SK-N-SH (cell line): ENCODE measurements around the gene GATA3.

ENCODE experiments used
- EP300 ChIP-seq, 2 experiments: IDR thresholded peaks; 2 replicates each; pipeline versions ENCODE4 v1.4.0 to v1.6.1; 2012; ENCODE audit warnings: borderline replicate concordance in 1 of 2, low read depth in 1 of 2, low read length in 1 of 2
- GABPA ChIP-seq: IDR thresholded peaks from 2 replicates; pipeline ENCODE4 v1.4.0; 2012; ENCODE audit warnings: low read depth, mild to moderate bottlenecking
- MXI1 ChIP-seq: IDR thresholded peaks from 2 replicates; pipeline ENCODE4 v1.6.1; 2012; ENCODE audit warnings: mild to moderate bottlenecking, low read depth, low read length, improper control_type of control experiment
- POLR2AphosphoS5 ChIP-seq: IDR thresholded peaks from 2 replicates; pipeline ENCODE4 v1.6.1; 2012; ENCODE audit warnings: low read depth, low read length
- RFX5 ChIP-seq: IDR thresholded peaks from 2 replicates; pipeline ENCODE4 v1.6.1; 2012; ENCODE audit warnings: mild to moderate bottlenecking, improper control_type of control experiment, low read length
- RXRA ChIP-seq: IDR thresholded peaks from 2 replicates; pipeline ENCODE4 v1.4.0; 2012; ENCODE audit warnings: low read depth, mild to moderate bottlenecking, borderline replicate concordance
- SIN3A ChIP-seq: IDR thresholded peaks from 2 replicates; pipeline ENCODE4 v1.6.1; 2012; ENCODE audit warnings: low read depth, mild to moderate bottlenecking, low read length, moderate library complexity, borderline replicate concordance
- TAF1 ChIP-seq: IDR thresholded peaks from 2 replicates; pipeline ENCODE4 v1.6.1; 2012; ENCODE audit warnings: low read depth, mild to moderate bottlenecking, low read length, moderate library complexity, borderline replicate concordance
- TCF12 ChIP-seq: IDR thresholded peaks from 2 replicates; pipeline ENCODE4 v1.4.0; 2012
- USF2 ChIP-seq: fragments of 150-350 bp; IDR thresholded peaks from 2 replicates; pipeline ENCODE4 v1.6.1; 2017; ENCODE audit warnings: antibody characterized with exemption, low read length, low read depth, borderline replicate concordance
- YY1 ChIP-seq: IDR thresholded peaks from 2 replicates; pipeline ENCODE4 v1.4.0; 2012; ENCODE audit warnings: low read depth, mild to moderate bottlenecking
- TF ChIP-seq, protein P1 (sequence below): fragments of 200-600 bp; sonication (generic); IDR thresholded peaks from 2 replicates; pipeline ENCODE4 v1.6.1; 2017; ENCODE audit warnings: antibody characterized with exemption, mild to moderate bottlenecking, moderate library complexity

DNA sequence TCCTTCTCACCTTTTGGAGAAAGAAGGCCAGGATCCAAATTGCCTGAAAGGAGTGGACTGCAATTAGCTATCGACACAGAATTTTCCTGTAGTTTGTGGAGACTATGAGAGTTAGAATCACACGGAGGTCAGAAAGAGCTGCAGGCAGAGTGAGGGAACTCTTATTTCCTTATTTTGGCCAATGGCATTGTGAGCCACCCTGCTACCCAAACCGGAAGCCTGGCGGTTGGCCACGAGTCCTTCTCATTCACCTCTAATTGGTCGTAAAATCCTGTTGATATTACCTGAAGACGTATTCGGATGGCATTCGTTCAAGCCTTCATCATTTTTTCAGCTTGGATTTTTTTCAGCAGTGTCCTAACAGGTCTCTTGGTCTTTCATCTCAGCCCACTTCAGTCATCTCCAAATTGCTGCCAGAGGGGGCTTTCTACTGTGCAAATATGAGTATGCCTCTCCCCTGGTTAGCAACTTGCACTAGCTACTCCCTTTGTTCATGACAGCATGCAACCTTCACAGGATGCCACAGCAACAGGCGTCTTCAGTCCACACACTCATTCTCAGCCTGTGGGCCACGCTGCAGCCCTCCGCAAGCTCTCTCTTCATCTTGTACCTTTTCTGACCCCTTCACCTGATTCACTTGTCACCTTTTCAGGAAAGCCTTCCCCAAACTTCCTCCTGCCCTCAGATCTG lies 66.9 kb downstream of the GATA3 start:
- TF ChIP-seq, protein P1, sequence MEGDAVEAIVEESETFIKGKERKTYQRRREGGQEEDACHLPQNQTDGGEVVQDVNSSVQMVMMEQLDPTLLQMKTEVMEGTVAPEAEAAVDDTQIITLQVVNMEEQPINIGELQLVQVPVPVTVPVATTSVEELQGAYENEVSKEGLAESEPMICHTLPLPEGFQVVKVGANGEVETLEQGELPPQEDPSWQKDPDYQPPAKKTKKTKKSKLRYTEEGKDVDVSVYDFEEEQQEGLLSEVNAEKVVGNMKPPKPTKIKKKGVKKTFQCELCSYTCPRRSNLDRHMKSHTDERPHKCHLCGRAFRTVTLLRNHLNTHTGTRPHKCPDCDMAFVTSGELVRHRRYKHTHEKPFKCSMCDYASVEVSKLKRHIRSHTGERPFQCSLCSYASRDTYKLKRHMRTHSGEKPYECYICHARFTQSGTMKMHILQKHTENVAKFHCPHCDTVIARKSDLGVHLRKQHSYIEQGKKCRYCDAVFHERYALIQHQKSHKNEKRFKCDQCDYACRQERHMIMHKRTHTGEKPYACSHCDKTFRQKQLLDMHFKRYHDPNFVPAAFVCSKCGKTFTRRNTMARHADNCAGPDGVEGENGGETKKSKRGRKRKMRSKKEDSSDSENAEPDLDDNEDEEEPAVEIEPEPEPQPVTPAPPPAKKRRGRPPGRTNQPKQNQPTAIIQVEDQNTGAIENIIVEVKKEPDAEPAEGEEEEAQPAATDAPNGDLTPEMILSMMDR, result no peak
- TF ChIP-seq YY1 (no peak), EP300 (IDR thresholded peaks at IDR 0.05; ENCODE audit: borderline replicate concordance in 1 of 2, low read depth in 1 of 2, low read length in 1 of 2) (no peak), RXRA (no peak), RFX5 (no peak), GABPA (no peak), MXI1 (no peak), SIN3A (no peak), TCF12 (no peak), USF2 (no peak), TAF1 (no peak), POLR2AphosphoS5 (no peak)
